ENCODE measurements around the gene FIGNL2.

- TF ChIP-seq CTCF (IDR thresholded peaks at IDR 0.05; ENCODE audit: low read length): no peak
- no peak for TF ChIP-seq EZH2 (IDR thresholded peaks at IDR 0.05; ENCODE audit: borderline replicate concordance, low read length)
Observed at GRCh38 chr12:51867371-51867770, 18.9 kb upstream of the FIGNL2 start.

All from OCI-LY1 (cell line).